Left lobe of liver (tissue), 2 donors: Measurements from ENCODE around the gene CENPL. TPM values are rescaled to one million over a fixed set of nuclear protein-coding genes. Genes with fewer than 3 reads are reported as not detected.
"Not testable (repeated sequence)": the region's sequence is repeated elsewhere in the genome, so short reads cannot be mapped to it uniquely, and the experiment has no call there.

ENCODE experiments used
- ATAC-seq: fragments of 200-7000 bp; cut with Tn5 transposase; one replicate; pipeline ENCODE4 v1.9.1; 2020; ENCODE audit warnings: mild to moderate bottlenecking, moderate library complexity
- DNase-seq: peaks from one replicate; pipeline ENCODE4 v3.0.0-alpha.2; 2020; ENCODE audit warnings: low spot score
- total RNA-seq: library from RNA; stranded (reverse); gene quantifications from one replicate; pipeline ENCODE4 v1.2.1, GENCODE V29; 2021
- donor health status: DM: no; HTN: no; CAD: no; lungs with moderate emphysema.
- donor health status: DM: no; HTN: yes; CAD: no.

Gene CENPL, protein sequence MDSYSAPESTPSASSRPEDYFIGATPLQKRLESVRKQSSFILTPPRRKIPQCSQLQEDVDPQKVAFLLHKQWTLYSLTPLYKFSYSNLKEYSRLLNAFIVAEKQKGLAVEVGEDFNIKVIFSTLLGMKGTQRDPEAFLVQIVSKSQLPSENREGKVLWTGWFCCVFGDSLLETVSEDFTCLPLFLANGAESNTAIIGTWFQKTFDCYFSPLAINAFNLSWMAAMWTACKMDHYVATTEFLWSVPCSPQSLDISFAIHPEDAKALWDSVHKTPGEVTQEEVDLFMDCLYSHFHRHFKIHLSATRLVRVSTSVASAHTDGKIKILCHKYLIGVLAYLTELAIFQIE
- 1.1 TPM for total RNA-seq

DNA sequence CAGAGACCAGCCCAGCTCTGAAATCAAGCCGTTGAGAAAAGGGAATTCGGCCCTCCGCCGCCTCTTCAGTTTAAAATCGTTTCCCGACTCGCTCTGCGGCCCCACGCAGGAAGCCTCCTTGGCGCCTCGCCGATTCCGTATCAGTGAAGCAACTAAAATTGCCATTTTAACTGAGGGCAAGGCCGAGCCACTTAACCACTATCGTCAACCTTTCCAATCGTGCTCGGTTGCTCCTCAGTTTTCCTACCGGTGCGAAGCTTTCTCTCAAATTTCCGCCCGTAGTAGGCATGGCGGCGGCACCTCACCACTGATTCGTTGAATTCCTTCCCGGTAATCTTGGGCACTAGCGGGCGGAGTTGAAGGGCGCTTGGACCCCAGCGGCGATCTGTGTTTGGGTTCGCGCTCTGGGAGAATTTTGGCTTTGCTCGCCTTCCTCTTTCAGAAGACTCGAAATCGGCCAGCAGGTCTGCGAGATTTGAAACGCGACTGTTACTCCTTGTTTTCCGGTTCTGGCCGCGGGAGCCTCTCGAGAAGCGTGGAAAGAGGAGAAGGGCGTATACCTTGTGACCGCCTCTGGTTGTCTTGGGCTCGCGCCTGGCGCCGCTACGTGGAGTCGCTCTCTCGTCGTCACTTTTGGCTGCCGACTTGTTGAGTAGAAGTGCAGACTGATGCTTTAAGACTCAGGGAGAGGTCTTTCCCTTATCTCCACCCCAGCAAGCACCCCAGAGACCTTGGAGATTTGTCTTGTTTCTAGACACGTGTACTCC, at the start of gene CENPL, which contains the start of gene DARS2:
Gene CENPL (minus strand): TSS at position 569 of the 767 bp plus-strand sequence. CDS start 13,584 bp downstream, outside the sequence.
Gene DARS2 (plus strand): TSS at position 359 of the 767 bp plus-strand sequence. CDS start 557 bp downstream, outside the sequence.
- ATAC-seq (peak; percentile 97), DNase-seq (peak; percentile 97)

DNA sequence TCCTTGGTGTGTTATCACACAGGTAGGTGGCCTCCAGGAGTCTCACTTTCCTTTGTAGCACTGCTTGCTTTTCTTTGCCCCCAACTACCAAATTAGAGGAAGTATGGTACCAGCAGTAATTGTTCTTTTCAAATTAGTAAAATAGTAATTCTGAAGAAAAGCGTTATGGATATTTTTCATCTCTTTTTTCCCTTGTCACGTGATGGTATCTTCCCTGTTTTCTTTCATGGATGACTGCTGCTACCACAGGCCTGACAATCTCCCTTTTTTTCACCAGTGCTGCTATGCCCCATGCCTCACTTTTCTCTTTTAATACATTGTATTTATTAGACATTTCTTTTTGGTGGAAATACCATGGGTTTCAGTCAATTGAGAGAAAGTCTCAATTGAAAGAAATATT, 46.8 kb upstream of the CENPL start:
- no peak for ATAC-seq
- no peak for DNase-seq

- no peak for ATAC-seq
Measured at GRCh38 chr1:173871091-173871490, 46.4 kb upstream of the CENPL start.

DNA sequence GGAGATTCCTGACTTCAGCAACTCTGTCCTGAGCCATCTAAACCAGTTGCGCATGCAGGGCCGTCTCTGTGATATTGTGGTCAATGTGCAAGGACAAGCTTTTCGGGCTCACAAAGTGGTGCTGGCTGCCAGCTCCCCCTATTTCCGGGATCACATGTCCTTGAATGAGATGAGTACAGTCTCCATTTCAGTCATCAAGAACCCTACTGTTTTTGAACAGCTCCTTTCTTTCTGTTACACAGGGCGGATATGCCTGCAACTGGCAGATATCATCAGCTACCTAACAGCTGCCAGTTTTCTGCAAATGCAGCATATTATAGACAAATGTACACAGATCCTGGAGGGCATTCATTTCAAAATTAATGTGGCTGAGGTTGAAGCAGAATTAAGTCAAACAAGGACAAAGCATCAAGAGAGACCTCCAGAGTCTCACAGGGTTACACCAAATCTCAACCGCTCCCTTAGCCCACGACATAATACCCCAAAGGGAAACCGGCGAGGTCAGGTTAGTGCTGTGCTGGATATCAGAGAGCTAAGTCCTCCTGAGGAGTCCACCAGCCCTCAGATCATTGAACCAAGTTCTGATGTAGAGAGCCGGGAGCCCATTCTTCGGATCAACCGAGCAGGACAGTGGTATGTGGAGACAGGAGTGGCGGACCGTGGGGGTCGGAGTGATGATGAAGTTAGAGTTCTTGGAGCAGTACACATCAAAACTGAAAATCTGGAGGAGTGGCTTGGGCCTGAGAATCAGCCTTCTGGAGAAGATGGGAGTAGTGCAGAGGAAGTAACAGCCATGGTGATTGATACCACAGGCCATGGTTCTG, 45.8 kb upstream of the CENPL start:
- no peak for DNase-seq
- ATAC-seq: no peak

More at GRCh38 chr1:173871091-173871490, 46.4 kb upstream of the CENPL start:
- no peak for DNase-seq

DNA sequence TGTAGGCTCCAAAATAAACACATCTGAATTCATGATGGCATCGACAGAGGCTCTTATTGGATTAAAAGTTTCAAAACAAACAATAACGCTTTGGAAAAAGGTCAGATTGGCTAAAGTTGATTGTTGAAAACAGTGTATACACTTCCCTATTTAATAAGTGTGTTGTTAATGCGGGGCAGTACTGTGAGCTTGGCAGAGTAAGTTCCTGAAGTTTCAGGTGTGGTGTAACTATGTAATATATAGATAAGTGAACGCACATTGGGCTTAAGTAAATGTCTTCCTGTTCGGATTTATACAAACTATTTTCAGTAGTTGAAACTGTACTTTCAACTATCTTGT, 44.3 kb upstream of the CENPL start:
- DNase-seq (no peak), ATAC-seq (no peak)

DNA sequence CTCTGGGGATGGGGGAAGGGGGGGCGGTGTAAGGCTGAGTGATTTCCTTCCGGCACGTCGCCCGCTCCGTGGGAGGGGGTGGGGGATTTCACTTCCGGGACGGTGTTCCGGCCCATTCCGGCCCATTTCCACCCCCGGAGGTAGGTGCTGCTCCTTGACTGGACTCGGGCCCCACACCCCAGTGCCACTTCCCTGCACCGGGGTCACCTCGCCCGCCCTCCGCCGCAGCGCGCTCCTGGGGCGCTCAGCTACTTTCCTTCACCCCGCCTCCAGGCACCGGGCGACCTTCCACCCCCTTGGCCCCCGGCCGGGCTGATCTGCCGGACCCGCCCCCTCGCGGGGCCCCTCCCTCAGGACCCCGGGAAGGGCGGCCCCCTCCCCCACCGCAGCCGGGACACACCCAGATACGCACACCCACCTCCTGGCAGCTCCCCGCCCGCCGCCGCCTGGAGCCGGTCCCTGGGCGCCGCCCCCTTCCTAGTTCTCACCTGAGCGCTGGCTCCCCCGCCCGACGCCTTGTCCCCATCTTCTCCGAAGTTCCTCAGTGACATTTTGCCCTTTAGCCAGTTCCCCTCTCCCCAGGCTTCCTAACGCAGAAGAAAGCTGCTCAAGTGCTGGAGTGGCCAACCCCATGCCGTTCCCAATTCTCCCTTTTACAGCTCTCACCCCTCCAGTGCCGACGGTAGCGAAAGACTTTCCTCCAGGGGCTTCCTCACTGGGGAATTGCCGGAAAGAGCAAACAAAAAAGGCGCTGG, 43.8 kb upstream of the CENPL start, which contains the start of gene ZBTB37:
Gene ZBTB37 (plus strand): TSS at position 115 of the 755 bp plus-strand sequence. CDS start 1,846 bp downstream, outside the sequence.
- DNase-seq (peak; percentile 93), ATAC-seq (peak; percentile 79)

- ATAC-seq (peak; percentile 88), DNase-seq (peak; percentile 99)
Measured at GRCh38 chr1:173867753-173868265, 43.1 kb upstream of the CENPL start, which contains the start of gene GAS5. TSS of gene GAS5 (minus strand) at chr1:173867989.

DNA sequence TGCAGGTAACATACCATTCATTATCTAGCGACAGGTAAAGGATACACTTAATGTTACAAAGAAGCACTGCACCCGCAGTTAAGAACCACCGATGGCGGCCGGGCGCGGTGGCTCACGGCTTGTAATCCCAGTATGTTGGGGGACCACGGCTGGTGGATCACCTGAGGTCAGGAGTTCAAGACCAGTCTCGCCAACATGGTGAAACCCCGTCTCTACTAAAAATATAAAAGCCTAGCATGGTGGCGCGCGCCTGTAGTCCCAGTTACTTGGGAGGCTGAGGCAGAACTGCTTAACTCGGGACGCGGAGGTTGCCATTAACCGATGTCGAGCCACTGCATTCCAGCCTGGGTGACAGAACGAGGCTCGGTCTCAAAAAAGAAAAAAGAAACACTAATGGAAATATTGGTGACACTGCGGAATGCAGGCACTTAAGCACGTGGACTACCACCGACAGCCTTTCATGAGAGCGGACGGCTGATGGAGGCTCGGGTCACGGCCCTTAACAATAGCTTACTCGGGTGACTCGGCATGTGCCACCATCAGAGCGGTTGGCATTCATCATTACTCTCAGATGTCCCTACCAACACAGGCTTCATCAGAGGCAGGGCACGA, 42.6 kb upstream of the CENPL start:
- DNase-seq: no peak

GRCh38 chr1:173866413-173867115, 41.9 kb upstream of the CENPL start:
- ATAC-seq (no peak), DNase-seq (no peak)

More for the DNA sequence above, 42.6 kb upstream of the CENPL start:
- ATAC-seq: peak; percentile 1

DNA sequence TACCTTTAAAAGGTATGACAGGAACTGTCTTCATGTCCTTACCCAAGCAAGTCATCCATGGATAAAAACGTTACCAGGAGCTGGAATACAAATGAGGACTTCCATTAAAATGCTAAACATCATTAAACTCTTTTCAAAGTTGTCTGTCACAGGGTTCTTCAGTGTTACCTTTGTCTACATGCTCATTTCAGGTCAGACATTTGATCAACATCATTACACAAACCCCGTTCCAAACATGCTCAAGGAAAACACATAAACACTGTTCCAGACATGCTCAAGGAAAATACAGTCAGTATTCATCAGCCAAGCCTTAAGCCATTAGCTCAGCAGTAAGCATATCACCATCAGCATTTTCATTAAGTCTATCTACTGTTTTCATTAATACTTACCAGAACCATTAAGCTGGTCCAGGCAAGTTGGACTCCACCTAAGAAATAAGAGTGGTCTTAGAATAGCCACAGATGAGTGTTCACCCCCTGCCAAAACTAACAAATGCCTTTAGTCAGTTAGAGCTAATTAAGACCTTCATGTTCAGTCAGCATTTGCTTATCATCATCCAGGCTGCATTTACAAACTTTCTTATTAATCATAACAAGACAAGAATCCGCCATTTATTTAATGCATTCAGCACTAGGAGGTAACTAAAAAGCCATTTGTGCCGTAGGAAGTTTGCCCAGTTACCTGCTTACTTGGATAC, 40.9 kb upstream of the CENPL start:
- no peak for ATAC-seq
- DNase-seq: no peak

DNA sequence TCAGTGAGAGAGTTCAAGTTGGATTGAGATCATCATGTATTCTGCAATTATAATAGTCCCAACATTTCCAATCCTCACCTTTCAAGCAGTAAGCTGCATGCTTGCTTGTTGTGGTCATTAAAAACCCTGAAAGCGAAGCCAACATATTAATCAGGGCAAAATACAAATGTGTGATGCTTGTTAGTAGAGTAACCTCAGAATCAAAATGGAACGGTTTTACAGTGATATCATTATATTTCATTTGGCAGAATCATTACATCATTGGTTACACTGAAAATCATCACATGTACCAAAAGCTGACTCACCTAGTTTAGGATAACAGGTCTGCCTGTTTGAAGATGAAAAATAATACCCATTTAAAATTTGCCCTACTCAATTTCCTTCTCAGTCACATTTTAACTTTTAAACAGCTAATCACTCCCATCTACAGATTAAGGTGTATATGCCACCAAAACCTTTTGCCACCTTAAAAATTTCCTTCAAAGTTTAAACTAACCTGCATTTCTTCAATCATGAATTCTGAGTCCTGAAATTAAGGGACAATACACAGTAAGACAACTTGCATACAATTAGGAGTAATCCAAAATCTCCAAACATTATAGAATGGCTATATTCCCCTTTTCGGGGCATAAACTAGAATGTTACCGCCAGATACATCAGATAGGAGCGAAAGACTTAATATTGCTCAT, 39.6 kb upstream of the CENPL start:
- DNase-seq: no peak
- no peak for ATAC-seq

GRCh38 chr1:173863224-173864161, 38.8 kb upstream of the CENPL start:
- DNase-seq: no peak
- no peak for ATAC-seq

DNA sequence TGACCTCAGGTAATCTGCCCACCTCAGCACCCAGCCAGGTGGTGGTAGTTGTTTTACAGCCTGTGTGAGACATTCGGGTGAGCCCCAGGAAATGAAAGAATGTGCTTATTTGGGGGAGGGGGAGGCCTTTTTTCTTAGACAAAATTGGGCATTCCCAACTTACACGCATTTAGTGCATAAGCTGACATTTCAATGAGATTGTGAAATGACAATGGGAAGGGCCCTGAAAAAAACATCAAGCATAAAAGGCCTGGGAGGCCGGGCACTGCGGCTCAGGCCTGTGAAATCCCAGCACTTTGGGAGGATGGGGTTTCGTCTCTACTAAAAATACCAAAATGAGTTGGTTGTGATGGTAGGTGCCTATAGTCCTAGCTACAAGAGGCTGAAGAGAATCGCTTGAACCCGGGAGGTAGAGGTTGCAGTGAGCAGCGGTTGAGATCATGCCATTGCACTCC, 38.1 kb upstream of the CENPL start:
- ATAC-seq: no peak
- DNase-seq: no peak

GRCh38 chr1:173862146-173862768, 37.6 kb upstream of the CENPL start:
- not testable (repeated sequence) for ATAC-seq, DNase-seq

DNA sequence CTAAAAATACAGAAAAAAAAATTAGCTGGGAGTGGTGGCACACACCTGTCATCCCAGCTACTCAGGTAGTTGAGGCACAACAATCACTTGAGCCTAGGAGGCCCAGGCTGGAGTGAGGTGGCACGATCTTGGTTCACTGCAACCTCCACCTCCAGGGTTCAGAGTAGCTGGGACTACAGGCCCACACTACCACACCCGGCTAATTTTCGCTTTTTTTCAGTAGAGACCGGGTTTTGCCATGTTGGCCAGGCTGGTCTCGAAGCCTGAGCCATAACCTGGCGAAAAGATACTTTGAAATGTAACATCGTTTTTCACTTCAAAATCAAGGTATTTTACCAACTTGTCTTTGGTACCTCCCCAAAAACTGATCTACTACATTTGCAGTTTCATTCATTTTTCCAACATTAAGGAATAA, 37.1 kb upstream of the CENPL start:
- no peak for DNase-seq
- ATAC-seq: no peak

DNA sequence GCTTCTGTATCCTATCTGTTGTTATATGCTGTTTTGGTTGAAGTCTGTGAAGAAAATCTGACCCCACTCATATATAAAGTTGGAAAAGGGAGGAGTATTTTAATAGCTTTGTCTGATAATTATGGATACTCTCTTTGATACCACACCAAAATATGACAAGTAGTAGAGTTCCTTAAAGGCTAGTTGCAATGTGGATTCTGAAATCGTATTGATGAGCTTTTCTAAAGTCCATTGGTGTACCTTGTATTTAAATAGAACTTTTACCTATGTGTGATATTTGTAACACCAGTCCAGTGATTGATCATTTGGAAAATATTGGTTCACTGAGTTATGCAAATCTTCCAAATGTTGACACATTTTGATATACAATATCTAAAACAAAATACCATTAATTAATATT, 35.4 kb upstream of the CENPL start:
- DNase-seq (no peak), ATAC-seq (no peak)
